NCI-H2227 (cell line): ENCODE measurements around the gene EVC.

Source experiments
- DNase-seq: peaks from one replicate; lab custom pipeline; 2025; ENCODE audit not compliant: unreplicated experiment; lab: John Stamatoyannopoulos, UW

The EVC gene

GRCh38 chr4:5710961-5711478 lies at the start of gene EVC:
Gene EVC (plus strand): TSS chr4:5711201. CDS start chr4:5711381, 180 bp downstream.
- DNase-seq: peak; percentile 64

GRCh38 chr4:5661237-5661636 lies 49.8 kb upstream of the EVC start:
- DNase-seq: no peak

- DNase-seq: no peak
Observed at GRCh38 chr4:5662555-5662954, 48.4 kb upstream of the EVC start.

GRCh38 chr4:5664778-5665177 lies 46.2 kb upstream of the EVC start:
- no peak for DNase-seq

GRCh38 chr4:5666741-5667140 lies 44.3 kb upstream of the EVC start:
- no peak for DNase-seq

- DNase-seq: no peak
Observed at GRCh38 chr4:5676763-5677162, 34.2 kb upstream of the EVC start.

GRCh38 chr4:5678977-5679376 lies 32.0 kb upstream of the EVC start:
- no peak for DNase-seq

GRCh38 chr4:5683566-5683965 lies 27.4 kb upstream of the EVC start:
- no peak for DNase-seq

- no peak for DNase-seq
Observed at GRCh38 chr4:5685296-5685695, 25.7 kb upstream of the EVC start.

- no peak for DNase-seq
Observed at GRCh38 chr4:5686338-5686737, 24.7 kb upstream of the EVC start.

- no peak for DNase-seq
Observed at GRCh38 chr4:5689065-5689464, 21.9 kb upstream of the EVC start.

- DNase-seq: no peak
Observed at GRCh38 chr4:5691491-5692132, 19.4 kb upstream of the EVC start.

GRCh38 chr4:5693871-5694270 lies 17.1 kb upstream of the EVC start:
- DNase-seq: no peak

GRCh38 chr4:5696341-5696740 lies 14.7 kb upstream of the EVC start:
- no peak for DNase-seq

- no peak for DNase-seq
Observed at GRCh38 chr4:5700459-5700858, 10.5 kb upstream of the EVC start.

- DNase-seq: no peak
Observed at GRCh38 chr4:5701971-5702370, 9.0 kb upstream of the EVC start.

GRCh38 chr4:5703831-5704230 lies 7.2 kb upstream of the EVC start:
- DNase-seq: no peak

- DNase-seq: no peak
Observed at GRCh38 chr4:5704276-5704675, 6.7 kb upstream of the EVC start.

GRCh38 chr4:5705647-5706320 lies 5.2 kb upstream of the EVC start:
- DNase-seq: no peak

GRCh38 chr4:5706486-5707290 lies 4.3 kb upstream of the EVC start:
- no peak for DNase-seq

- no peak for DNase-seq
Observed at GRCh38 chr4:5707366-5707765, 3.6 kb upstream of the EVC start.
